Stimulated activated CD8-positive, alpha-beta memory T cell treated with anti-CD3 and anti-CD28 coated beads, Interleukin-7, amount 100 ng/mL, for 24 hours (primary cell): Measurements from ENCODE around the gene MARK1.

Experiments
- DNase-seq: peaks from one replicate; pipeline ENCODE4 v3.0.0-alpha.2; 2020; ENCODE audit warnings: low read depth

The MARK1 gene

DNA sequence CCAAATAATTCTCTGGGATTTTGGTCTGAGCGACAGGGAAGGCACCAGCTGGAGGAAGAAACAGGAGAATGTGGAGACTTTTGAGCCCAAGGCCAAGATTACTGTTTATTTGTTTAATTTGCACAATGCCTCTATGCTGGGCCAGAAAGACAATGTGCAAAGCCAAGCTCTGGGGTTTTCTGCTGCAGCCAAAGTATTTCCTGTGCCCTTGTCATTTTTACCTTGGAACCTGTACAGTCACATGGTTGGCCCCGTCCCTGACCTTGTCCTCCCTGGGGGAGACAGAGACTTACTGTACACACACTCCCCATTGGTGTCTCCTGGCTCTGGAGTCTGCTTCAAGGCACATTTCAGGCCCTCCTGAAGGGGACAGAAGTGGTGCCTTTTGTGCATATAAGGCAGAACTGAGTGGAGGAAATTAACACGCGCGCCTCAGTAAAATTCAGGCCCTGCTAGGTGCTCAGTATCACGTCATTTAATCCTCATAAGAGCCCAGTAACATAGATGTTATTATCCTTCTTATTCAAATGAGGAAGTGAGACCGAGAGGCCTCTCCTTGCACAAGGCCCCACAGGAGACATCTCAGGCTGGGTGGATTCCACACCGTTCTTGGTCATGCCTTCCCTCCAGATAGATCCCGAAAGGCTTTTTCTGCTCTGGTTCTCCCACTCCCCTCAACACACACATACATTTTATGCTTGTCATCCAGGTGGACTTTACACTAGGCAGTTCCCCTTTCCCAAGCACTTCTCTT, 183.3 kb downstream of the MARK1 start:
- no peak for DNase-seq
